H1 (cell line): ENCODE results near the gene MICALL1. TPM values are rescaled to one million over a fixed set of nuclear protein-coding genes. Genes with fewer than 3 reads are reported as not detected.

ENCODE experiments used
- microRNA-seq, 2 experiments: library from miRNA; unstranded; fragments of <30 nt; microRNA quantifications; one replicate each; pipeline versions ENCODE4 to v1.2.0, GENCODE V29; 2016 to 2020; ENCODE audit warnings: borderline microRNAs expressed in 2 of 2, borderline number of aligned reads in 2 of 2, borderline replicate concordance in 1 of 2
- polyA plus RNA-seq, 7 experiments: library from polyadenylated mRNA; depleted of rRNA in 3 of 7; stranded (reverse) in 5 of 7; unstranded in 2 of 7; fragments of >200 nt in 5 of 7; fragments of 200-250 nt in 2 of 7; gene quantifications; 1 replicate in 5 of 7; 2 replicates in 1 of 7; 4 replicates in 1 of 7; pipeline versions ENCODE4 v1.2.1 to v1.2.3, GENCODE V29; 2011 to 2013; ENCODE audit warnings: missing spikeins in 2 of 7, mixed read lengths in 2 of 7
- total RNA-seq: library from RNA; stranded (reverse); fragmentation: NEBNext Ultra II Directional; extraction: Animal tissue kit (Norgen Biotek cat#: 25700); gene quantifications from 2 replicates; pipeline ENCODE4 v1.2.1, GENCODE V29; 2021

Gene MICALL1
- total and polyA plus RNA-seq, 2 of the 8 experiments (the other 6 are each of a cell fraction or from before 2014, with no cell fraction given) = 17.7 to 32.1 TPM

Small RNA genes lying within 50 kb of the gene (microRNA-seq; reads per million reads assigned to microRNA genes)
- gene MIR4534 = 0 reads per million in 2 experiments
- 0.23 to 0.41 reads per million in 2 experiments for gene MIR6820

Other genes starting within 250 kb of the MICALL1 start
- gene PDXP, start 247.6 kb upstream of the MICALL1 start, total RNA-seq = 35.7 and 36.6 TPM in 2 replicates
- gene PDXP, start 247.6 kb upstream of the MICALL1 start, polyA plus RNA-seq (2011; rRNA removed) = 67.7 and 74.8 TPM in 2 replicates
- 12.0 and 14.9 TPM in 2 replicates for gene LGALS1, start 230.7 kb upstream of the MICALL1 start, total RNA-seq
- 92.4 and 101 TPM in 2 replicates for gene LGALS1, start 230.7 kb upstream of the MICALL1 start, polyA plus RNA-seq (2011; rRNA removed)
- gene NOL12, start 220.0 kb upstream of the MICALL1 start, total RNA-seq = 26.7 and 28.3 TPM in 2 replicates
- gene NOL12, start 220.0 kb upstream of the MICALL1 start, polyA plus RNA-seq (2011; rRNA removed) = 25.3 TPM in 2 replicates
- gene TRIOBP, start 209.2 kb upstream of the MICALL1 start, total RNA-seq = 27.3 and 29.1 TPM in 2 replicates
- gene TRIOBP, start 209.2 kb upstream of the MICALL1 start, polyA plus RNA-seq (2011; rRNA removed) = 18.2 and 36.0 TPM in 2 replicates
- gene GCAT, start 98.4 kb upstream of the MICALL1 start, total RNA-seq = 24.3 and 24.5 TPM in 2 replicates
- gene GCAT, start 98.4 kb upstream of the MICALL1 start, polyA plus RNA-seq (2011; rRNA removed) = 47.5 and 51.7 TPM in 2 replicates
- gene GALR3, start 82.9 kb upstream of the MICALL1 start, total RNA-seq = 0.46 and 0.84 TPM in 2 replicates
- 0.77 and 1.1 TPM in 2 replicates for gene GALR3, start 82.9 kb upstream of the MICALL1 start, polyA plus RNA-seq (2011; rRNA removed)
- 13.3 and 13.7 TPM in 2 replicates for gene ANKRD54, start 62.0 kb upstream of the MICALL1 start, total RNA-seq
- 16.7 and 18.8 TPM in 2 replicates for gene ANKRD54, start 62.0 kb upstream of the MICALL1 start, polyA plus RNA-seq (2011; rRNA removed)
- 622 and 639 TPM in 2 replicates for gene EIF3L, start 56.9 kb upstream of the MICALL1 start, total RNA-seq
- 588 and 886 TPM in 2 replicates for gene EIF3L, start 56.9 kb upstream of the MICALL1 start, polyA plus RNA-seq (2011; rRNA removed)
- 0.21 and 0.54 TPM in 2 replicates for gene C22orf23, start 47.3 kb downstream of the MICALL1 start, total RNA-seq
- gene C22orf23, start 47.3 kb downstream of the MICALL1 start, polyA plus RNA-seq (2011; rRNA removed) = 0.50 and 0.71 TPM in 2 replicates
- 150 and 160 TPM in 2 replicates for gene POLR2F, start 47.4 kb downstream of the MICALL1 start, total RNA-seq
- 176 and 193 TPM in 2 replicates for gene POLR2F, start 47.4 kb downstream of the MICALL1 start, polyA plus RNA-seq (2011; rRNA removed)
- gene SOX10, start 78.3 kb downstream of the MICALL1 start, total RNA-seq = 2.7 and 3.3 TPM in 2 replicates
- gene SOX10, start 78.3 kb downstream of the MICALL1 start, polyA plus RNA-seq (2011; rRNA removed) = 2.7 and 3.8 TPM in 2 replicates
- gene PICK1, start 151.1 kb downstream of the MICALL1 start, total RNA-seq = 22.9 and 26.2 TPM in 2 replicates
- 20.4 and 26.7 TPM in 2 replicates for gene PICK1, start 151.1 kb downstream of the MICALL1 start, polyA plus RNA-seq (2011; rRNA removed)
- not detected in 2 replicates for gene SLC16A8, start 177.9 kb downstream of the MICALL1 start, total RNA-seq
- gene SLC16A8, start 177.9 kb downstream of the MICALL1 start, polyA plus RNA-seq (2011; rRNA removed) = 0.70 and 1.2 TPM in 2 replicates
- 5.4 and 7.2 TPM in 2 replicates for gene BAIAP2L2, start 204.4 kb downstream of the MICALL1 start, total RNA-seq
- gene BAIAP2L2, start 204.4 kb downstream of the MICALL1 start, polyA plus RNA-seq (2011; rRNA removed) = 10.0 and 13.9 TPM in 2 replicates